Esophagus muscularis mucosa (tissue), 4 donors: ENCODE measurements around the gene FAN1. TPM values are rescaled to one million over a fixed set of nuclear protein-coding genes. Genes with fewer than 3 reads are reported as not detected.

Source experiments
- DNase-seq: peaks from one replicate; pipeline ENCODE4 v3.0.0-alpha.2; 2017; ENCODE audit errors: extremely low spot score
- H3K27ac ChIP-seq, 4 donors: fragments of 200-600 bp; sonication (generic); replicated peaks in 1 of 4; 1 replicate in 3 of 4; 2 replicates in 1 of 4; pipeline ENCODE4 v1.5.1; 2016 to 2019; ENCODE audit warnings: mild to moderate bottlenecking in 1 of 4
- H3K27me3 ChIP-seq, 4 donors: fragments of 200-600 bp; sonication (generic); one replicate each; pipeline versions ENCODE4 v1.5.1 to v1.6.0; 2016 to 2019
- H3K36me3 ChIP-seq, 4 donors: fragments of 200-600 bp; sonication (generic); one replicate each; pipeline ENCODE4 v1.5.1; 2016 to 2019
- H3K4me1 ChIP-seq, 4 donors: fragments of 200-600 bp; sonication (generic); one replicate each; pipeline ENCODE4 v1.5.1; 2016 to 2019
- H3K4me3 ChIP-seq, 4 donors: fragments of 200-600 bp; sonication (generic); 1 replicate in 2 of 4; 2 replicates in 2 of 4; pipeline ENCODE4 v1.5.1; 2016 to 2019; ENCODE audit warnings: mild to moderate bottlenecking in 4 of 4, moderate library complexity in 1 of 4
- H3K9me3 ChIP-seq, 4 donors: fragments of 200-600 bp; sonication (generic); 1 replicate in 3 of 4; 2 replicates in 1 of 4; pipeline ENCODE4 v1.5.1; 2016 to 2019
- EP300 ChIP-seq: sonication (generic); formaldehyde crosslinking; IDR thresholded peaks from one replicate; pipeline ENCODE4 v1.6.1; 2017; ENCODE audit warnings: antibody characterized with exemption
- POLR2A ChIP-seq: fragments of 450-650 bp; IDR thresholded peaks from one replicate; pipeline ENCODE4 v1.6.1; 2017; ENCODE audit warnings: antibody characterized with exemption, moderate library complexity, mild to moderate bottlenecking, low read depth
- POLR2AphosphoS5 ChIP-seq, 2 donors: sonication (generic); formaldehyde crosslinking; IDR thresholded peaks; one replicate each; pipeline ENCODE4 v1.6.1; 2017; ENCODE audit warnings: antibody characterized with exemption in 2 of 2
- WGBS: methylation state at CpG from one replicate; pipeline ENCODE4 v1.1.5; 2018; 5-methylcytosine and 5-hydroxymethylcytosine counted together
- intact Hi-C: fragments of 100-400 bp; cut with DNase I; formaldehyde crosslinking; loops from one replicate; pipeline ENCODE4 v1.15.1; 2023
- total RNA-seq, 4 donors: library from RNA; depleted of rRNA; stranded (reverse); fragments of >200 nt; gene quantifications; one replicate each; pipeline versions ENCODE4 v1.1.0 to v1.2.1, GENCODE V29; 2016
- TF ChIP-seq, protein P1 (sequence below), 3 experiments: fragments of 200-600 bp in 2 of 3; fragments of 450-650 bp in 1 of 3; sonication (generic) in 2 of 3; IDR thresholded peaks; one replicate each; pipeline ENCODE4 v1.5.1; 2017 to 2019; ENCODE audit warnings: antibody characterized with exemption in 3 of 3, mild to moderate bottlenecking in 2 of 3, moderate library complexity in 1 of 3

FAN1 gene
- total RNA-seq, 4 donors from 2014 or later, result 13.6 to 18.7 (median 17.4) TPM

DNA sequence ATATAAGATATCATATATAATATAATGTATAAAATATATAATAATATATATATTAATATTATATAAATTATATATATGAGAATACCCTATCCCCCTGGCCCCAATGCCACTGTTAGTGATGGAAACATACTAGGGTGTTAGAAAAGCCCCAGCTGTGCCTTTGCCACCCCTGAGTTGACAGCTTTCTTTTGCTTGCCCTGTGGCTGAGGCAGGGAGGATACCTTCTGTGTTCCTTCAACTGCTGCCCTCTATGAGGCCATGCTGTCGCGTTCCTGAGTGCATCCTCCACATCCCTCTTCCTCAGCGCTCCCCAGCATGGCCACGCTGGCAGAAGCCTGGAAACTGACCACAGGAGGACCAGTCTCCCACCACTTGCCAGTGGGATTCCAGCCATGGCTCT lies 26.3 kb downstream of the FAN1 start:
- WGBS, result 98% methylated on average over 4 of the region's 4 CpGs

DNA sequence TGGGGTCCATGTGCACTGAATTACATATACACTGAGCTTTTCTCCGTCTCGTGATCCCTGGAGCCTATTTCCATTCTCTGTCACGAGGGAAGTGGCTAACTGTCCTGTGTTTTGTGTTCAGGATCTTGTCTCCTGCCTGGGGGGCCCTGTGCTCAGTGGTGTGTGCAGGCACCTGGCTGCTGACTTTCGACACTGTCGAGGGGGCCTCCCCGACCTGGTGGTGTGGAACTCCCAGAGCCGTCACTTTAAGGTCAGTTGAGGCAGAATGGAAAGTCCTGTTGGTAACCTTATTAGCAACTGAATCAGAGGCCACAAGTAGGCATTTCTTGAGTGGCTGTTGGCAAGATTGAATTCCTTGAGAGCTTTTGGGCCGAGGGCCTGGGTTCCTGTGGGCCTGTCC lies 26.7 kb downstream of the FAN1 start:
- H3K9me3 ChIP-seq, result no peaks in the 10 kb centered on the region
- H3K36me3 ChIP-seq, result peaks cover 33 to 87% (median 71%) of the 10 kb centered on the region in 4 donors
- H3K27me3 ChIP-seq, result no peaks in the 10 kb centered on the region
- 94% methylated on average over 8 of the region's 8 CpGs for WGBS
- no peak overlapping the region for H3K27ac ChIP-seq
- no peak for DNase-seq
- intact Hi-C loops, result no loop called here
- no peak for TF ChIP-seq EP300
- TF ChIP-seq POLR2AphosphoS5 (IDR thresholded peaks at IDR 0.05), result no peak
- no peak overlapping the region for H3K4me3 ChIP-seq
- H3K4me1 ChIP-seq, result no peaks in the 10 kb centered on the region

More for the DNA sequence above, 26.3 kb downstream of the FAN1 start:
- Histone ChIP-seq H3K4me3 (no peak overlapping the region), H3K9me3 (no peaks in the 10 kb centered on the region), H3K27me3 (no peaks in the 10 kb centered on the region), H3K27ac (no peak overlapping the region), H3K4me1 (no peaks in the 10 kb centered on the region), H3K36me3 (peaks cover 38 to 87% (median 71%) of the 10 kb centered on the region in 4 donors)
- intact Hi-C loops, result no loop called here
- peak; percentile 55 for DNase-seq
- no peak for TF ChIP-seq POLR2AphosphoS5 (IDR thresholded peaks at IDR 0.05)
- TF ChIP-seq, protein P1, sequence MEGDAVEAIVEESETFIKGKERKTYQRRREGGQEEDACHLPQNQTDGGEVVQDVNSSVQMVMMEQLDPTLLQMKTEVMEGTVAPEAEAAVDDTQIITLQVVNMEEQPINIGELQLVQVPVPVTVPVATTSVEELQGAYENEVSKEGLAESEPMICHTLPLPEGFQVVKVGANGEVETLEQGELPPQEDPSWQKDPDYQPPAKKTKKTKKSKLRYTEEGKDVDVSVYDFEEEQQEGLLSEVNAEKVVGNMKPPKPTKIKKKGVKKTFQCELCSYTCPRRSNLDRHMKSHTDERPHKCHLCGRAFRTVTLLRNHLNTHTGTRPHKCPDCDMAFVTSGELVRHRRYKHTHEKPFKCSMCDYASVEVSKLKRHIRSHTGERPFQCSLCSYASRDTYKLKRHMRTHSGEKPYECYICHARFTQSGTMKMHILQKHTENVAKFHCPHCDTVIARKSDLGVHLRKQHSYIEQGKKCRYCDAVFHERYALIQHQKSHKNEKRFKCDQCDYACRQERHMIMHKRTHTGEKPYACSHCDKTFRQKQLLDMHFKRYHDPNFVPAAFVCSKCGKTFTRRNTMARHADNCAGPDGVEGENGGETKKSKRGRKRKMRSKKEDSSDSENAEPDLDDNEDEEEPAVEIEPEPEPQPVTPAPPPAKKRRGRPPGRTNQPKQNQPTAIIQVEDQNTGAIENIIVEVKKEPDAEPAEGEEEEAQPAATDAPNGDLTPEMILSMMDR (IDR thresholded peaks at IDR 0.05), result no peak

DNA sequence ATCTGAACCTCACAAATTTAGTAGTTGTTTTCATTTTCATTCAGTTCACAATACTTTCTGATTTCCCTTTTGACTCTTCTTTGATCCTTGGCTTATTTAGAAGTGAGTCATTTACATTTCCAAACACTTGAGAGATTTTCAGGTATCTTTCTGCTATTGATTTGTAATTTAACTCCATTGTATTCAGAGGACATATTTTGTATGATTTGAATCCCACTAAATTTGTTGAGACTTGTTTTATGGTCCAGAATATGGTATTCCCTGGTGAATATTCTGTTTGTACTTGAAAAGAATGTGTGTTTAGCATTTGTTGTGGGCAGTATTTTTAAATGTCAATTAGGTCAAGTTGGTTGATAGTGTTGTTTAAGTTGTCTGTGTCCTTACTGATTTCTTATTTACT lies 29.6 kb downstream of the FAN1 start:
- DNase-seq, result no peak
- TF ChIP-seq EP300, result no peak
- no peak for TF ChIP-seq POLR2AphosphoS5 (IDR thresholded peaks at IDR 0.05)
- TF ChIP-seq, protein P1 (IDR thresholded peaks at IDR 0.05), result no peak
- TF ChIP-seq POLR2A, result no peak
- H3K27me3 ChIP-seq, result no peaks in the 10 kb centered on the region
- intact Hi-C loops, result no loop called here
- H3K27ac ChIP-seq, result no peak overlapping the region
- peaks cover 24 to 80% (median 65%) of the 10 kb centered on the region in 4 donors for H3K36me3 ChIP-seq
- no peaks in the 10 kb centered on the region for H3K9me3 ChIP-seq
- no peaks in the 10 kb centered on the region for H3K4me1 ChIP-seq
- H3K4me3 ChIP-seq, result no peak overlapping the region

DNA sequence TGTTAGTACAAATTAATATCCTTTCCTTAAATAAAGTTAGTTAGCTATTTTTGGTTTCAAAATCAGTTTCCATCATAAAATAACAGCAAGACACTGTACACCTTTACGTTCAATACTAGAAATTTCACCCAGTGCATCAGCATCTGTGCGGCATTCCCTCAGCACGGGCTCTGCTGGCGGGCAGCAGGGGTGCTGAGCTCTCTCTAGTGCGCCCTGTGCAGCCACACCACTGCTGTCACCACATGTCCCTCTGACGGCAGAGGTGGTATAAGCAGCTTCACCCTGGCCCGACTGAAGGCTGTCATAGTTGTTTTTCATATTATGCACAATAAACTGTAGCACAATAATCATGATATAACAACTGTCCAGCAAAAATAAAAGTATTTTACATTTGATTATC lies 35.4 kb downstream of the FAN1 start:
- H3K27me3 ChIP-seq, result no peaks in the 10 kb centered on the region
- TF ChIP-seq POLR2A (no peak), POLR2AphosphoS5 (IDR thresholded peaks at IDR 0.05) (no peak), EP300 (no peak)
- TF ChIP-seq, protein P1 (IDR thresholded peaks at IDR 0.05), result no peak
- no peak overlapping the region for H3K27ac ChIP-seq
- DNase-seq, result peak; percentile 70
- H3K36me3 ChIP-seq, result peaks cover 57 to 93% (median 85%) of the 10 kb centered on the region in 4 donors
- no peaks in the 10 kb centered on the region for H3K4me1 ChIP-seq
- WGBS, result 90% methylated on average over 7 of the region's 7 CpGs
- H3K4me3 ChIP-seq, result no peak overlapping the region
- intact Hi-C loops, result no loop called here
- no peaks in the 10 kb centered on the region for H3K9me3 ChIP-seq

DNA sequence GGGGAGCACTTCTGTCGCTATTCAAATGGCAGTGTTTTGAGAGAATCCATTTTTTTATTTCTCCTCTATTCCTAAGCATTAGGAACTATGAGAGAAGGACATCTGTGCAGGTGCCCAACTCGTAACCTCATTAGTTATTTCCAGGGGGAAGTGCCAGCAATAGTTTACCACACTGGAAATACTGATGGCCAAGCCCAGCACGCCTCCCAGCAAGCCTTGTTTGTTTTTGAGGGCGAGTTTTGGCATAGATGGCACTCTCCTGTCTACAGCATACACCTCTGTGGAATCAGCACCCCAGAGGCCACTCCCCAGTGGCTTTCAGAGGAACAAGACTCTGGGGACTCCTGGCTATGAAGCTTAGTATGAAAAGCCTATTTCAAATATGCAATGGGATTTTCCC lies 36.6 kb downstream of the FAN1 start:
- Histone ChIP-seq H3K27ac (no peak overlapping the region), H3K27me3 (no peaks in the 10 kb centered on the region), H3K4me1 (no peaks in the 10 kb centered on the region), H3K9me3 (no peaks in the 10 kb centered on the region), H3K4me3 (no peak overlapping the region), H3K36me3 (peaks cover 57 to 93% (median 85%) of the 10 kb centered on the region in 4 donors)
- TF ChIP-seq POLR2AphosphoS5 (IDR thresholded peaks at IDR 0.05), result no peak
- TF ChIP-seq, protein P1 (IDR thresholded peaks at IDR 0.05), result no peak
- TF ChIP-seq POLR2A, result no peak
- TF ChIP-seq EP300, result no peak
- no peak for DNase-seq
- intact Hi-C loops, result no loop called here
- WGBS, result 78% methylated on average over 4 of the region's 4 CpGs
